CD4-positive, CD25-positive, alpha-beta regulatory T cell (primary cell): ENCODE measurements around the gene CST5. TPM values are rescaled to one million over a fixed set of nuclear protein-coding genes. Genes with fewer than 3 reads are reported as not detected.

Experiments
- ATAC-seq, 2 donors: fragments of 150-1000 bp; cut with Tn5 transposase; one replicate each; pipeline ENCODE4 v1.10.0; 2021; ENCODE audit warnings: low read depth in 2 of 2, moderate number of reproducible peaks in 2 of 2, moderate library complexity in 1 of 2
- DNase-seq, 3 donors: peaks; one replicate each; pipeline versions ENCODE4 v3.0.0 to v3.0.0-alpha.2; 2012 to 2022; ENCODE audit warnings: mixed read lengths in 1 of 3
- H3K27ac ChIP-seq: one replicate; pipeline ENCODE4 v1.7.0; 2013; ENCODE audit warnings: mild to moderate bottlenecking, low read length; ENCODE audit not compliant: insufficient read depth, poor library complexity, severe bottlenecking
- H3K27me3 ChIP-seq: one replicate; pipeline ENCODE4 v1.7.0; 2013; ENCODE audit warnings: low read length; ENCODE audit not compliant: control insufficient read depth, insufficient read depth
- H3K36me3 ChIP-seq: one replicate; pipeline ENCODE4 v1.7.0; 2013; ENCODE audit warnings: mild to moderate bottlenecking, low read length, moderate library complexity; ENCODE audit not compliant: control insufficient read depth, insufficient read depth
- H3K4me1 ChIP-seq: 2 replicates; pipeline ENCODE4 v1.7.0; 2013; ENCODE audit warnings: mild to moderate bottlenecking, low read length; ENCODE audit not compliant: insufficient read depth, control insufficient read depth, poor library complexity, severe bottlenecking
- H3K4me3 ChIP-seq: one replicate; pipeline ENCODE4 v1.7.0; 2013; ENCODE audit warnings: low read depth, mild to moderate bottlenecking, low read length, moderate library complexity
- H3K9me3 ChIP-seq, 2 experiments: 1 replicate in 1 of 2; 2 replicates in 1 of 2; pipeline ENCODE4 v1.7.0; 2013; ENCODE audit warnings: low read length in 2 of 2, mild to moderate bottlenecking in 1 of 2, moderate library complexity in 1 of 2; ENCODE audit not compliant: control insufficient read depth in 2 of 2
- H3K27ac Mint-ChIP-seq, 3 donors: one replicate each; pipeline ENCODE4 v1.8.0; 2020 to 2022; ENCODE audit warnings: mild to moderate bottlenecking in 3 of 3, mixed read lengths in 3 of 3, moderate library complexity in 2 of 3
- H3K27me3 Mint-ChIP-seq: one replicate; pipeline ENCODE4 v1.8.0; 2022; ENCODE audit warnings: mild to moderate bottlenecking, mixed read lengths
- H3K36me3 Mint-ChIP-seq: one replicate; pipeline ENCODE4 v1.8.0; 2020; ENCODE audit warnings: mixed read lengths
- H3K4me1 Mint-ChIP-seq, 4 donors: one replicate each; pipeline ENCODE4 v1.8.0; 2020 to 2022; ENCODE audit warnings: mixed read lengths in 4 of 4, mild to moderate bottlenecking in 1 of 4
- H3K4me3 Mint-ChIP-seq, 4 donors: one replicate each; pipeline ENCODE4 v1.8.0; 2020 to 2022; ENCODE audit warnings: mild to moderate bottlenecking in 4 of 4, mixed read lengths in 4 of 4, moderate library complexity in 3 of 4
- H3K9me3 Mint-ChIP-seq, 7 donors: one replicate each; pipeline ENCODE4 v1.8.0; 2020 to 2022; ENCODE audit warnings: mixed read lengths in 7 of 7, mild to moderate bottlenecking in 3 of 7, moderate library complexity in 2 of 7
- polyA plus RNA-seq, 4 donors: library from polyadenylated mRNA; unstranded; fragments of 300-500 nt; fragmentation: Illumina TruSeq; gene quantifications; one replicate each; pipeline ENCODE4 v1.2.3, GENCODE V29; 2021
- total RNA-seq: library from RNA; stranded (reverse); gene quantifications from one replicate; pipeline ENCODE4 v1.2.3, GENCODE V29; 2022

Gene CST5
- total RNA-seq (not detected), polyA plus RNA-seq (not detected)

GRCh38 chr20:23879328-23879798 lies at the start of gene CST5:
Gene CST5 (minus strand): TSS chr20:23879748. CDS start chr20:23879676, 72 bp downstream.
- no peaks in the 10 kb centered on the region for H3K4me1 ChIP-seq
- H3K36me3 ChIP-seq, result no peaks in the 10 kb centered on the region
- H3K27ac Mint-ChIP-seq, result peak within 1 kb of the TSS in 1 of 3 donors; percentile 48
- ATAC-seq (no peak), DNase-seq (no peak)
- H3K27me3 ChIP-seq, result no peaks in the 10 kb centered on the region
- H3K9me3 Mint-ChIP-seq, result no peaks in the 10 kb centered on the region
- no peak within 1 kb of the TSS for H3K4me3 Mint-ChIP-seq
- no peaks in the 10 kb centered on the region for H3K27me3 Mint-ChIP-seq
- no peaks in the 10 kb centered on the region for H3K36me3 Mint-ChIP-seq
- peaks cover 0 to 3% (median 0%) of the 10 kb centered on the region in 4 donors for H3K4me1 Mint-ChIP-seq
- no peaks in the 10 kb centered on the region for H3K9me3 ChIP-seq
- no peak within 1 kb of the TSS for H3K27ac ChIP-seq
- no peak within 1 kb of the TSS for H3K4me3 ChIP-seq

- Histone ChIP-seq H3K27ac (no peak overlapping the region), H3K4me3 (no peak overlapping the region), H3K9me3 (no peaks in the 10 kb centered on the region), H3K27me3 (no peaks in the 10 kb centered on the region), H3K36me3 (no peaks in the 10 kb centered on the region), H3K4me1 (no peaks in the 10 kb centered on the region)
- no peaks in the 10 kb centered on the region for H3K36me3 Mint-ChIP-seq
- no peaks in the 10 kb centered on the region for H3K27me3 Mint-ChIP-seq
- ATAC-seq (peak in 1 of 2 donors; percentile 84), DNase-seq (peak in 2 of 3 donors; percentile 41 to 66)
- H3K4me3 Mint-ChIP-seq, result peak overlapping the region in 2 of 4 donors; percentile 36 to 43
- H3K9me3 Mint-ChIP-seq, result peaks cover 0 to 8% (median 0%) of the 10 kb centered on the region in 7 donors
- H3K4me1 Mint-ChIP-seq, result peaks cover 0 to 24% (median 0%) of the 10 kb centered on the region in 4 donors
- H3K27ac Mint-ChIP-seq, result peak overlapping the region in 1 of 3 donors; percentile 45
These were observed 49.2 kb upstream of the CST5 start for GRCh38 chr20:23928788-23929187.

DNA sequence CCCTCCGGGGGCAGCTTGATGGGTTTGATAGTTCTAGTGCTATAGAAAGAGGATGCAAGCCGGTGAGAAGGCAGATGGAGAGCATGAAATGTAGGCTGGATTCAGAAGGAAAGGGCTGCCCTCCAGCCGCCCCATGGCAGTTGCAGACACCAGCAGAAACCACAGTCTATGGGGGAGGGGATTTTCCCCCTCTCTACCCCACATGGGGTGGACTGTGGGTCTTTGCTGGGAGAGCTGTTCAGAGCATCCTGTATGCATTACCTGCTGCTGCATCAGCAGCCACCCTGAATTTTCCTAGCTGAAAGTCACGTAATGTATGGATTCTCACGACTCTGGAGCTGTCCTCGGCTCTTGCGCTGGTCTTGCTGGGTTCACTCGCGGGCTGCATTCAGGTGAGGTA lies 48.8 kb upstream of the CST5 start:
- Mint-ChIP-seq H3K27me3 (no peaks in the 10 kb centered on the region), H3K27ac (peak overlapping the region in 1 of 3 donors; percentile 45), H3K36me3 (no peaks in the 10 kb centered on the region), H3K9me3 (peaks cover 0 to 8% (median 0%) of the 10 kb centered on the region in 7 donors), H3K4me1 (peaks cover 0 to 24% (median 0%) of the 10 kb centered on the region in 4 donors), H3K4me3 (peak overlapping the region in 2 of 4 donors; percentile 36 to 43)
- ATAC-seq (no peak), DNase-seq (no peak)
- no peaks in the 10 kb centered on the region for H3K27me3 ChIP-seq
- H3K4me1 ChIP-seq, result no peaks in the 10 kb centered on the region
- no peak overlapping the region for H3K27ac ChIP-seq
- H3K36me3 ChIP-seq, result no peaks in the 10 kb centered on the region
- no peak overlapping the region for H3K4me3 ChIP-seq
- no peaks in the 10 kb centered on the region for H3K9me3 ChIP-seq

GRCh38 chr20:23926944-23927872 lies 47.7 kb upstream of the CST5 start:
- Histone ChIP-seq H3K4me3 (no peak overlapping the region), H3K9me3 (no peaks in the 10 kb centered on the region), H3K27ac (no peak overlapping the region), H3K27me3 (no peaks in the 10 kb centered on the region), H3K4me1 (no peaks in the 10 kb centered on the region), H3K36me3 (no peaks in the 10 kb centered on the region)
- no peaks in the 10 kb centered on the region for H3K27me3 Mint-ChIP-seq
- H3K4me3 Mint-ChIP-seq, result no peak overlapping the region
- H3K27ac Mint-ChIP-seq, result no peak overlapping the region
- no peaks in the 10 kb centered on the region for H3K36me3 Mint-ChIP-seq
- DNase-seq (no peak), ATAC-seq (no peak)
- H3K9me3 Mint-ChIP-seq, result peaks cover 0 to 8% (median 0%) of the 10 kb centered on the region in 7 donors
- peaks cover 0 to 24% (median 0%) of the 10 kb centered on the region in 4 donors for H3K4me1 Mint-ChIP-seq

GRCh38 chr20:23926526-23926880 lies 47.0 kb upstream of the CST5 start:
- H3K27ac Mint-ChIP-seq, result no peak overlapping the region
- peaks cover 0 to 26% (median 0%) of the 10 kb centered on the region in 4 donors for H3K4me1 Mint-ChIP-seq

DNA sequence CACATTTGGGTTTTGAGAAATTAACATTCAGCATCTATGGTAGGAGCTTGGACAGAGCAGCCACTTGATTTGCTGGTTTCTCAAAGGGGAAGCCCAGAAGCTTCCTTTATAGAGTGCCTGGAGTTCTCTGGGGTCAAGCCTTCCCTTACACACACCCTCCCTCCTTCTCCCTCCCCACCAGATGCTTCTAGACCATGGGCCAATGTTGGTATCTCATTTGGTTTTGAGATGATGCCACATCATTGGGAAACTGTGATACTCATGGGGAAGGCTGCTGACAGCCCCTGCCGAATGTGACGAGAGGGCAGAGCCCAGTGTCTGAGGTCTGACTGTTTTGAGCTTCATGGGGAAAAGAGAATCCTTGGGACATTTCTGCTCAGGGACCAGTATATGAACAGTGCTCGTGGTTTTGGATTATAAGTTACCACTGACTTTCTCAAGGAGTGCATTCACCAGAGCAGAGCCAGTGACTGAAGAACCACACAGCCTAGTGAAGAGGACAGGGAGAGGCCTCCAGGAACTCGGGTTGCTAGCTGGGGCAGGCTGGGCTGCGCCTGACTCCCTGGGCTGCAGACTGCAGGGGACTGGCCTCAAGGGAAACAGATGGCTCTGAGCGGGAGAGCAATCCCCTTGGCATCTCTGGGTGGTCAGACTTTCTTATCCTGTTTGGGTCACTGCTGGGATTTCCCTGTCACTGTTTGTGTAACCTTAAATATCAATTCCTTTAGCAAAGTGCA lies 46.4 kb upstream of the CST5 start:
- no peaks in the 10 kb centered on the region for H3K27me3 ChIP-seq
- Mint-ChIP-seq H3K9me3 (peaks cover 0 to 8% (median 0%) of the 10 kb centered on the region in 7 donors), H3K27me3 (no peaks in the 10 kb centered on the region), H3K36me3 (no peaks in the 10 kb centered on the region), H3K4me1 (peaks cover 0 to 27% (median 0%) of the 10 kb centered on the region in 4 donors), H3K4me3 (no peak overlapping the region), H3K27ac (no peak overlapping the region)
- DNase-seq (no peak), ATAC-seq (no peak)
- no peak overlapping the region for H3K27ac ChIP-seq
- H3K9me3 ChIP-seq, result no peaks in the 10 kb centered on the region
- no peaks in the 10 kb centered on the region for H3K4me1 ChIP-seq
- no peak overlapping the region for H3K4me3 ChIP-seq
- H3K36me3 ChIP-seq, result no peaks in the 10 kb centered on the region

More at GRCh38 chr20:23926526-23926880, 47.0 kb upstream of the CST5 start:
- Histone ChIP-seq H3K36me3 (no peaks in the 10 kb centered on the region), H3K9me3 (no peaks in the 10 kb centered on the region), H3K27ac (no peak overlapping the region), H3K4me1 (no peaks in the 10 kb centered on the region), H3K4me3 (no peak overlapping the region), H3K27me3 (no peaks in the 10 kb centered on the region)
- Mint-ChIP-seq H3K36me3 (no peaks in the 10 kb centered on the region), H3K27me3 (no peaks in the 10 kb centered on the region), H3K9me3 (peaks cover 0 to 8% (median 0%) of the 10 kb centered on the region in 7 donors), H3K4me3 (no peak overlapping the region)
- DNase-seq, result no peak
- ATAC-seq, result no peak

- no peak overlapping the region for H3K27ac Mint-ChIP-seq
- no peaks in the 10 kb centered on the region for H3K4me1 ChIP-seq
- peaks cover 0 to under 1% (median 0%) of the 10 kb centered on the region in 7 donors for H3K9me3 Mint-ChIP-seq
These were observed 45.2 kb upstream of the CST5 start for GRCh38 chr20:23924751-23925150.

More at GRCh38 chr20:23924751-23925150, 45.2 kb upstream of the CST5 start:
- H3K4me3 Mint-ChIP-seq, result no peak overlapping the region
- H3K36me3 Mint-ChIP-seq, result no peaks in the 10 kb centered on the region
- Histone ChIP-seq H3K27me3 (no peaks in the 10 kb centered on the region), H3K9me3 (no peaks in the 10 kb centered on the region), H3K27ac (no peak overlapping the region), H3K36me3 (no peaks in the 10 kb centered on the region), H3K4me3 (no peak overlapping the region)
- no peak for DNase-seq
- ATAC-seq, result no peak
- peaks cover 0 to 36% (median 0%) of the 10 kb centered on the region in 4 donors for H3K4me1 Mint-ChIP-seq
- H3K27me3 Mint-ChIP-seq, result no peaks in the 10 kb centered on the region
